ENCODE data around the gene SLC25A21. TPM values are rescaled to one million over a fixed set of nuclear protein-coding genes. Genes with fewer than 3 reads are reported as not detected.

The SLC25A21 gene
- total RNA-seq, 4 donors from 2014 or later: 0.08 to 0.29 TPM; not detected in 2

DNA sequence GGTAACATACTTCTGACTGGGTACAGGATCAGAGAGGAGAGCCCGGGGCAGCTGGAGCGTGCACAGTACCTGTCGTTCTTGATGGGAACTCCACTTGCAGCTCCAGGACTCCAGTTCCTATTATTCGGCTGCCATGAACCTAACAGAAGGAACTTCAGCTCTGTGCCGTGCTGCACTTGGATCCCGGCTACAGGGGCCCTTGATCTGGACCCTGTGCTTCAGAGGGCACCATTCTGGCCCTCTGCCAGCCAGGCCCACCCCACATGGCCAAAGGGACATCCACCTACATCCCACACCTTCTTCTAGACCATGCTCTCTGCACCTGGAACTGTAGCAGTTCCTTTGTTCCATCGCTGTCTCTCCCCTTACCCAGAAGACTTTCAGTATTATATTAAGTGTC is 452.6 kb downstream of the SLC25A21 start:
- DNase-seq (ENCODE audit: low spot score in 2 of 2): no peak
- TF ChIP-seq, protein P1, sequence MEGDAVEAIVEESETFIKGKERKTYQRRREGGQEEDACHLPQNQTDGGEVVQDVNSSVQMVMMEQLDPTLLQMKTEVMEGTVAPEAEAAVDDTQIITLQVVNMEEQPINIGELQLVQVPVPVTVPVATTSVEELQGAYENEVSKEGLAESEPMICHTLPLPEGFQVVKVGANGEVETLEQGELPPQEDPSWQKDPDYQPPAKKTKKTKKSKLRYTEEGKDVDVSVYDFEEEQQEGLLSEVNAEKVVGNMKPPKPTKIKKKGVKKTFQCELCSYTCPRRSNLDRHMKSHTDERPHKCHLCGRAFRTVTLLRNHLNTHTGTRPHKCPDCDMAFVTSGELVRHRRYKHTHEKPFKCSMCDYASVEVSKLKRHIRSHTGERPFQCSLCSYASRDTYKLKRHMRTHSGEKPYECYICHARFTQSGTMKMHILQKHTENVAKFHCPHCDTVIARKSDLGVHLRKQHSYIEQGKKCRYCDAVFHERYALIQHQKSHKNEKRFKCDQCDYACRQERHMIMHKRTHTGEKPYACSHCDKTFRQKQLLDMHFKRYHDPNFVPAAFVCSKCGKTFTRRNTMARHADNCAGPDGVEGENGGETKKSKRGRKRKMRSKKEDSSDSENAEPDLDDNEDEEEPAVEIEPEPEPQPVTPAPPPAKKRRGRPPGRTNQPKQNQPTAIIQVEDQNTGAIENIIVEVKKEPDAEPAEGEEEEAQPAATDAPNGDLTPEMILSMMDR (IDR thresholded peaks at IDR 0.05): no peak
- no peak for TF ChIP-seq POLR2A (IDR thresholded peaks at IDR 0.05)
- no peak overlapping the region for H3K4me3 ChIP-seq (ENCODE audit: low read depth, poor library complexity, severe bottlenecking)
- intact Hi-C loops (cut with DNase I; ENCODE audit: low total_unique reads): no loop called here
- 77 to 80% methylated on average over 7 of the region's 7 CpGs for WGBS, 2 donors

DNA sequence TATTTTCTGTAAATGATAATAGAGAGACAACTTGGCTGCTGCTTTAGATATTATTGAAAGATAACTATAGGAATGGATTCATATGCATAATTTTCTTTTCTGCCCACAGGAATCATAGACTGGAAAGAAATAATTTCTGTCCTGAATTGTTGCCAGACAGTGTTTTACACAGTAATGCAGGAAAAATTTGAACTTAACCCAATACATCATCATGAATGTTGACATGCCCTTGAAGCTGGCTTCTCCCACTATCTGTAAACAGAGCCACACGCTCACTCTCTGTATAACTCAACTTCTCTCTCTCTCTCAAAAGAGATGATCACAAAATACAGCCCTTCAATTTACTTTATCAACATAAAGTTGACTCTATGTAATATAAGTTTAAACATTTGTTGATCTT is 454.2 kb downstream of the SLC25A21 start:
- no peak for TF ChIP-seq POLR2A (IDR thresholded peaks at IDR 0.05)
- TF ChIP-seq, protein P1 (IDR thresholded peaks at IDR 0.05): no peak
- intact Hi-C loops (cut with DNase I; ENCODE audit: low total_unique reads): no loop called here
- no peak for DNase-seq (ENCODE audit: low spot score in 2 of 2)
- WGBS, 2 donors: 25 to 45% methylated on average over 1 of the region's 1 CpG
- H3K4me3 ChIP-seq (ENCODE audit: low read depth, poor library complexity, severe bottlenecking): no peak overlapping the region

GRCh38 chr14:36717363-36717762 is 455.0 kb downstream of the SLC25A21 start:
- intact Hi-C loops (cut with DNase I; ENCODE audit: low total_unique reads): no loop called here
- no peak for DNase-seq (ENCODE audit: low spot score in 2 of 2)
- no peak overlapping the region for H3K4me3 ChIP-seq (ENCODE audit: low read depth, poor library complexity, severe bottlenecking)
- TF ChIP-seq, protein P1 (IDR thresholded peaks at IDR 0.05): no peak
- no peak for TF ChIP-seq POLR2A (IDR thresholded peaks at IDR 0.05)
- WGBS, 2 donors: 72 to 84% methylated on average over 5 of the region's 5 CpGs

GRCh38 chr14:36716614-36717184 is 455.7 kb downstream of the SLC25A21 start:
- intact Hi-C loops (cut with DNase I; ENCODE audit: low total_unique reads): no loop called here
- H3K4me3 ChIP-seq (ENCODE audit: low read depth, poor library complexity, severe bottlenecking): no peak overlapping the region
- TF ChIP-seq, protein P1 (IDR thresholded peaks at IDR 0.05): no peak
- no peak for TF ChIP-seq POLR2A (IDR thresholded peaks at IDR 0.05)
- DNase-seq (ENCODE audit: low spot score in 2 of 2): no peak
- WGBS, 2 donors: 75 to 78% methylated on average over 7 of the region's 7 CpGs

- WGBS, 2 donors: 80 to 86% methylated on average over 4 of the region's 4 CpGs
- intact Hi-C loops (cut with DNase I; ENCODE audit: low total_unique reads): no loop called here
- TF ChIP-seq, protein P1 (IDR thresholded peaks at IDR 0.05): no peak
- TF ChIP-seq POLR2A (IDR thresholded peaks at IDR 0.05): no peak
- H3K4me3 ChIP-seq (ENCODE audit: low read depth, poor library complexity, severe bottlenecking): no peak overlapping the region
- DNase-seq (ENCODE audit: low spot score in 2 of 2): no peak
Measured at GRCh38 chr14:36713960-36714703, 458.3 kb downstream of the SLC25A21 start.

All from lower leg skin (tissue), 4 donors.